Amygdala (tissue), 56 donors: ENCODE measurements around the gene PCNA.

Experiments used
- DNase-seq, 56 donors: peaks; one replicate each; lab custom pipeline; 2025; lab: John Stamatoyannopoulos, UW

Gene PCNA

DNA sequence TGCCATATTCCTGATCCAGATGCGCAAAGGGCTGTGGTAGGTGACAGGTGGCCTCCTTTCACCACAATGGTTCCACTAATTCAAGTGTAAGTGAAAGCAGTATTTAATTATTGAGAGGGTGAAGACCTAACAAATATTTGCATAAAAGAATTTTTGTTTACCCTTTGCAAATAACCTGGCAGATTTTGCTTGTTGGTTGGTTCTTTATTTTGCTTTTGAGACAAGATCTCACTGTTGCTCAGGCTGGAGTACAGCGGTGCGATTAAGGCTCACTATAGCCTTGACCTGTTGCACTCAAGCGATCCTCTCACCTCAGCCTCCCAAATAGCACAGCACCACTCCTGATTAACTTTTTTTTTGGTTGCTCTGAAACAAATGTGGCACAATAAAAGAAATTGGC lies 49.2 kb downstream of the PCNA start:
- DNase-seq, result no peak

- no peak for DNase-seq
These were observed 49.7 kb downstream of the PCNA start for GRCh38 chr20:5070081-5070480.

- no peak for DNase-seq
These were observed 50.5 kb downstream of the PCNA start for GRCh38 chr20:5069141-5069806.

DNA sequence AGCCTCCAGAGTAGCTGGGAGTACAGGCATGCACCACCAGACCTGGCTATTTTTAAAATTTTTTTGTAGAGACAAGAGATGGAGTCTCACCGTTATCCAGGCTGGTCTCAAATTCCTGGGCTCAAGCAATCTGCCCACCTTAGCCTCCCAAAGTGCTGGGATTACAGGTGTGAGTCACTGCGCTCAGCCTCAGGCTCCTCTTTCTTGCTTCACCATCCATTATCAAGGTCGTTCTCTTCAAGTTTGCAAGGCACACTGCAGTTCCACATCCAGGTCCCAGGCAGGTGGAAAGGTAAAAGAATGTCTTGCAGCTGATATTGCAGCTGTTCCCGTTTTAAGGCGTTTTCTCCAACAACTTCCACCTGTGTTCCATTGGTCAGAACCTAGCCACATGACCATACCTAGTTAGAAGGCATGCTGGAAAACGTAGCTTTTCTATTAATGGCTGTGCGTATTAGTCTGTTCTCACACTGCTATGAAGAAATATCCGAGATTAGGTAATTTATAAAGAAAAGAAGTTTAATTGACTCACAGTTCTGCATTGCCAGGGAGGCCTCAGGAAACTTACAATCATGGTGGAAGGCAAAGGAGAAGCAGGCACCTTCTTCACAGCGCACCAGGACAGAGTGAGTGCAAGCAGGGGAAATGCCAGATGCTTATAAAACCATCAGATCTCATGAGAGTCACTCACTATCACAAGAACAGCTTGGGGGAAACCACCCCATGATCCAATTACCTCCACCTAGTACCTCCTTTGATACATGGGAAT lies 51.7 kb downstream of the PCNA start:
- DNase-seq, result no peak

DNA sequence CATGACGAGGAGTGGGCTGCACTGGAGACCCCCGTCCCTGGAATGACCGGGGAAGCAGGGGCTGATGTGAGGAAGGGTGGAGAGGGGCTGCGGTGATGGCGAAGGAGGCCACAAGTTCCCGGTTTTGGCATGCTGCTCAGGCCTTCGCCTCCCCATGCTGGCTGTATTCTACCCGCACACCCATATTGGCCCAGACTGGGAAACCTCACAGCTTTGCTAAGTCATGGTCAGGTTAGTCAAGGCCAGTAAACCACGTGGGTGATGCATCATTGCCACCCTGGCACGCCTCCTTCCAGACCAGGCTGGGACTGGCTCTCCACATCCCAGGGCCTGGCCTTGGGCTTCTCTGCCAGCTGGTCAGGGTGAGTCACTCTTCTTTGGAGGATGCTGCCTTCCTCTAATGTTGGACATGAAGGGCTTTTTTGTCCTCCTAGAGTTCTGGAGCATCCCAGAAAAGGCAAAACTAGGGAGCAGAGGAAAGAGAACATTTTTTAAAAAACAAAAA lies 53.8 kb downstream of the PCNA start:
- peak in 10 of 56 donors; percentile 2 to 68 (median 26) for DNase-seq

- no peak for DNase-seq
These were observed 54.4 kb downstream of the PCNA start for GRCh38 chr20:5065166-5065878.
